MCF 10A (cell line): ENCODE data around the gene DDAH2. TPM values are rescaled to one million over a fixed set of nuclear protein-coding genes. Genes with fewer than 3 reads are reported as not detected.
A peak's percentile ranks its signal among the peaks of the same experiment; 100 is the strongest.

Source experiments
- BruUV-seq: library from RNA; stranded (reverse); fragments of 400-500 nt; replicated peaks from 2 replicates; lab custom pipeline; 2021; lab: Mats Ljungman, UMichigan
- CTCF ChIA-PET: fragments of 300-600 bp; sonication (Branson Sonifier 250); formaldehyde crosslinking; extraction: SDS; loops from one replicate; lab custom pipeline; 2021; ENCODE audit warnings: antibody characterized with exemption, inconsistent platforms; lab: Yijun Ruan, JAX
- POLR2A ChIA-PET: fragments of 300-600, 350-650 bp; sonication (Branson Sonifier 250); formaldehyde crosslinking; extraction: SDS; loops from one replicate; lab custom pipeline; 2020; ENCODE audit warnings: antibody characterized with exemption, inconsistent platforms; lab: Yijun Ruan, JAX
- DNase-seq: peaks from one replicate; pipeline ENCODE4 v3.0.0-alpha.2; 2018; ENCODE audit not compliant: unreplicated experiment
- H3K27ac Mint-ChIP-seq: one replicate; pipeline ENCODE4 v1.8.0; 2022; ENCODE audit warnings: mild to moderate bottlenecking, low read depth, mixed read lengths; ENCODE audit not compliant: unreplicated experiment
- H3K27me3 Mint-ChIP-seq: one replicate; pipeline ENCODE4 v1.8.0; 2022; ENCODE audit warnings: mixed read lengths; ENCODE audit not compliant: insufficient read depth, unreplicated experiment
- H3K36me3 Mint-ChIP-seq: one replicate; pipeline ENCODE4 v1.8.0; 2022; ENCODE audit warnings: mild to moderate bottlenecking, moderate library complexity, mixed read lengths; ENCODE audit not compliant: insufficient read depth, unreplicated experiment
- H3K4me1 Mint-ChIP-seq: one replicate; pipeline ENCODE4 v1.8.0; 2022; ENCODE audit warnings: mixed read lengths; ENCODE audit not compliant: insufficient read depth, unreplicated experiment
- H3K4me3 Mint-ChIP-seq: one replicate; pipeline ENCODE4 v1.8.0; 2022; ENCODE audit warnings: mild to moderate bottlenecking, moderate library complexity, mixed read lengths; ENCODE audit not compliant: unreplicated experiment
- H3K9me3 Mint-ChIP-seq: one replicate; pipeline ENCODE4 v1.8.0; 2022; ENCODE audit warnings: mixed read lengths; ENCODE audit not compliant: unreplicated experiment
- CTCF ChIP-seq: fragments of 200-600 bp; IDR thresholded peaks from one replicate; pipeline ENCODE4 v1.8.0; 2022; ENCODE audit warnings: antibody characterized with exemption, mild to moderate bottlenecking; ENCODE audit not compliant: unreplicated experiment
- intact Hi-C: fragments of 100-400 bp; cut with micrococcal nuclease; formaldehyde crosslinking; loops from 2 replicates; pipeline ENCODE4 v1.14.1; 2022
- microRNA-seq: library from miRNA; unstranded; fragments of <30 nt; microRNA quantifications from one replicate; pipeline ENCODE4 v1.2.0, GENCODE V29; 2022
- total RNA-seq: library from RNA; stranded (reverse); gene quantifications from 2 replicates; pipeline ENCODE4 v1.2.3, GENCODE V29; 2022

DDAH2 gene
- total RNA-seq, 1 experiment from 2014 or later: 8.5 TPM

DNA sequence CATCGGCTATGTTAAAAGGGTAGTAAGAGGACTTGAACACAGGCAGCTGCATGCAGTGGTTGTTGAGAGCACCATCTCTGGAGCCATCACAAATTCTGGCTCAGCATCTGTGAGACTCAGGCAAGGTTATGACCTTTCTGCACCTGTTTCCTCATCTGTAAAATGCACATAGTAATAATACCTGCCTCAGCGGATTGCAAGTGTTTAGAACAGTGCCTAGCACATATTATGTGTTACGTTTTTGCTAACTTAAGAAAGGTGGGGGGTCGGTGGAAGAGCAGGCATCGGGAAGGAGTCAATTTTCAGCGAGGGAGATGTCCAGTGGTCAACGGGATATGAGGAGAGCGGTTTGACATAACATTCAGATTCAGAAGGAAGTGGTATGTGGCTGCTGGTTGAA lies 51.1 kb downstream of the DDAH2 start:
- no peak for DNase-seq
- H3K9me3 Mint-ChIP-seq: no peaks in the 10 kb centered on the region
- CTCF ChIA-PET: interaction anchor here (0.6 to 1.5 kb wide), 2 partner anchors 221 to 274 kb away, joined by 4 to 6 read pairs; no protein-coding TSS in a partner anchor

More for the DNA sequence above, 51.1 kb downstream of the DDAH2 start:
- TF ChIP-seq CTCF: no peak
- Mint-ChIP-seq H3K4me1 (peaks cover 12% of the 10 kb centered on the region), H3K36me3 (peaks cover 7% of the 10 kb centered on the region), H3K27me3 (peaks cover 18% of the 10 kb centered on the region), H3K4me3 (no peak overlapping the region), H3K27ac (peak overlapping the region; percentile 35)
- intact Hi-C loops: no loop called here
- POLR2A ChIA-PET: interaction anchor here (1.0 to 1.9 kb wide), 6 partner anchors 11 to 152 kb away, joined by 3 to 6 read pairs (median 4); partner anchors contain the start of genes GPANK1 and HSPA1B
- no TSS peak for BruUV-seq

Small RNA genes within 50 kb of the gene (microRNA-seq; reads per million reads assigned to microRNA genes)
- not detected for gene MIR4646

Other genes starting within 250 kb of the DDAH2 start
- 4.3 and 7.6 TPM in 2 replicates for gene MICB, start 231.2 kb downstream of the DDAH2 start, total RNA-seq
- not detected in 2 replicates for gene MCCD1, start 200.3 kb downstream of the DDAH2 start, total RNA-seq
- 551 and 565 TPM in 2 replicates for gene DDX39B, start 187.3 kb downstream of the DDAH2 start, total RNA-seq
- 1.2 and 2.4 TPM in 2 replicates for gene ATP6V1G2, start 182.7 kb downstream of the DDAH2 start, total RNA-seq
- gene NFKBIL1, start 181.7 kb downstream of the DDAH2 start, total RNA-seq: 25.2 and 30.3 TPM in 2 replicates
- gene LTA, start 157.0 kb downstream of the DDAH2 start, total RNA-seq: not detected in 2 replicates
- gene TNF, start 153.7 kb downstream of the DDAH2 start, total RNA-seq: not detected in 2 replicates
- gene LTB, start 146.9 kb downstream of the DDAH2 start, total RNA-seq: 0.37 TPM in 1 of 2 replicates, not detected in the other
- gene LST1, start 143.0 kb downstream of the DDAH2 start, total RNA-seq: not detected in 2 replicates
- gene NCR3, start 136.3 kb downstream of the DDAH2 start, total RNA-seq: not detected in 2 replicates
- not detected in 2 replicates for gene AIF1, start 114.1 kb downstream of the DDAH2 start, total RNA-seq
- 247 and 266 TPM in 2 replicates for gene PRRC2A, start 108.6 kb downstream of the DDAH2 start, total RNA-seq
- 290 and 291 TPM in 2 replicates for gene BAG6, start 76.6 kb downstream of the DDAH2 start, total RNA-seq
- 5.0 and 5.2 TPM in 2 replicates for gene APOM, start 73.4 kb downstream of the DDAH2 start, total RNA-seq
- 15.5 and 16.6 TPM in 2 replicates for gene C6orf47, start 68.5 kb downstream of the DDAH2 start, total RNA-seq
- 13.0 and 13.6 TPM in 2 replicates for gene GPANK1, start 64.3 kb downstream of the DDAH2 start, total RNA-seq
- gene CSNK2B, start 63.2 kb downstream of the DDAH2 start, total RNA-seq: 197 and 209 TPM in 2 replicates
- 14.4 and 16.0 TPM in 2 replicates for gene LY6G5B, start 59.3 kb downstream of the DDAH2 start, total RNA-seq
- gene LY6G5C, start 48.2 kb downstream of the DDAH2 start, total RNA-seq: 0.64 and 1.4 TPM in 2 replicates
- gene ABHD16A, start 26.0 kb downstream of the DDAH2 start, total RNA-seq: 32.1 and 42.7 TPM in 2 replicates
- not detected in 2 replicates for gene LY6G6F, start 22.4 kb downstream of the DDAH2 start, total RNA-seq
- gene LY6G6D, start 14.0 kb downstream of the DDAH2 start, total RNA-seq: not detected in 2 replicates
- 0.32 TPM in 1 of 2 replicates, not detected in the other for gene LY6G6C, start 7.6 kb downstream of the DDAH2 start, total RNA-seq
- gene MPIG6B, start 5.9 kb downstream of the DDAH2 start, total RNA-seq: not detected in 2 replicates
- gene CLIC1, start 7.2 kb upstream of the DDAH2 start, total RNA-seq: 511 and 632 TPM in 2 replicates
- 36.6 and 43.1 TPM in 2 replicates for gene MSH5, start 10.7 kb upstream of the DDAH2 start, total RNA-seq
- gene SAPCD1, start 33.4 kb upstream of the DDAH2 start, total RNA-seq: 4.3 and 5.1 TPM in 2 replicates
- 2.0 and 3.1 TPM in 2 replicates for gene VWA7, start 48.0 kb upstream of the DDAH2 start, total RNA-seq
- gene VARS1, start 66.5 kb upstream of the DDAH2 start, total RNA-seq: 133 and 200 TPM in 2 replicates
- 36.9 and 47.4 TPM in 2 replicates for gene LSM2, start 77.7 kb upstream of the DDAH2 start, total RNA-seq
- 0.35 and 0.79 TPM in 2 replicates for gene HSPA1L, start 86.0 kb upstream of the DDAH2 start, total RNA-seq
- gene HSPA1A, start 86.2 kb upstream of the DDAH2 start, total RNA-seq: 20.3 and 34.0 TPM in 2 replicates
- 29.8 and 51.6 TPM in 2 replicates for gene HSPA1B, start 98.4 kb upstream of the DDAH2 start, total RNA-seq
- gene NEU1, start 133.5 kb upstream of the DDAH2 start, total RNA-seq: 19.7 and 43.8 TPM in 2 replicates
- gene SLC44A4, start 149.7 kb upstream of the DDAH2 start, total RNA-seq: not detected in 2 replicates
- 20.2 and 21.8 TPM in 2 replicates for gene EHMT2, start 168.4 kb upstream of the DDAH2 start, total RNA-seq
- gene ZBTB12, start 172.8 kb upstream of the DDAH2 start, total RNA-seq: 3.6 and 4.0 TPM in 2 replicates
- not detected in 2 replicates for gene C2, start 198.4 kb upstream of the DDAH2 start, total RNA-seq
- gene CFB, start 216.8 kb upstream of the DDAH2 start, total RNA-seq: 24.5 and 24.6 TPM in 2 replicates
- gene NELFE, start 229.7 kb upstream of the DDAH2 start, total RNA-seq: 90.7 and 113 TPM in 2 replicates
- 53.1 and 66.2 TPM in 2 replicates for gene SKIC2, start 229.9 kb upstream of the DDAH2 start, total RNA-seq
- 39.1 and 41.4 TPM in 2 replicates for gene DXO, start 242.8 kb upstream of the DDAH2 start, total RNA-seq